NCI-H1694 treated with DMSO at 0.1 percent for 48 hours (cell line): ENCODE measurements around the gene ZNF394.
A peak's percentile ranks its signal among the peaks of the same experiment; 100 is the strongest.
"Not testable (repeated sequence)": the region's sequence is repeated elsewhere in the genome, so short reads cannot be mapped to it uniquely, and the experiment has no call there.

ENCODE experiments used
- DNase-seq: peaks from one replicate; lab custom pipeline; 2025; lab: John Stamatoyannopoulos, UW

ZNF394 gene

GRCh38 chr7:99499721-99500636 is at the start of gene ZNF394:
Gene ZNF394, minus strand, starts transcription at chr7:99500281. Its CDS starts 188 bp downstream, at chr7:99500093.
- DNase-seq: peak; percentile 84

DNA sequence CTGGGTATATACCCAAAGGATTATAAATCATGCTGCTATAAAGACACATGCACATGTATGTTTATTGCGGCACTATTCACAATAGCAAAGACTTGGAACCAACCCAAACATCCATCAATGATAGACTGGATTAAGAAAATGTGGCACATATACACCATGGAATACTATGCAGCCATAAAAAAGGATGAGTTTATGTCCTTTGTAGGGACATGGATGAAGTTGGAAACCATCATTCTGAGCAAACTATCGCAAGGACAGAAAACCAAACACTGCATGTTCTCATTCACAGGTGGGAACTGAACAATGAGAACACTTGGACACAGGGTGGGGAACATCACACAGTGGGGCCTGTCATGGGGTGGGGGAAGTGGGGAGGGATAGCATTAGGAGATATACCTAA is 49.5 kb upstream of the ZNF394 start:
- DNase-seq: not testable (repeated sequence)

DNA sequence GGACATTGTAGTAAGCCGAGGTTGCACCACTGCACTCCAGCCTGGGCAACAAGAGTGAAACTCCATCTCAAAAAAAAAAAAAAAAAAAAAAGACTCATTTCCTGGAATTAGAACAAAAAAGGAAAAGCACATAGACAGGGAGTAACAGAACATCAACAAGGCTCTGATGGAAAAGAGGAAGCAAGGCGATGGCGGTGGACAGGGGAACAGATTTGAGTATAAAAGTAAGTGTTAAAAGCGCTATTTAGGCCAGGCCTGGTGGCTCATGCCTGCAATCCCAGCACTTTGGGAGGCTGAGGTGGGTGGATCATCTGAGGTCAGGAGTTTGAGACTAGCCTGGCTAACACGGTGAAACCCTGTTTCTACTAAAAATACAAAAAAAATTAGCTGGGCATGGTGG is 45.2 kb upstream of the ZNF394 start:
- DNase-seq: not testable (repeated sequence)

DNA sequence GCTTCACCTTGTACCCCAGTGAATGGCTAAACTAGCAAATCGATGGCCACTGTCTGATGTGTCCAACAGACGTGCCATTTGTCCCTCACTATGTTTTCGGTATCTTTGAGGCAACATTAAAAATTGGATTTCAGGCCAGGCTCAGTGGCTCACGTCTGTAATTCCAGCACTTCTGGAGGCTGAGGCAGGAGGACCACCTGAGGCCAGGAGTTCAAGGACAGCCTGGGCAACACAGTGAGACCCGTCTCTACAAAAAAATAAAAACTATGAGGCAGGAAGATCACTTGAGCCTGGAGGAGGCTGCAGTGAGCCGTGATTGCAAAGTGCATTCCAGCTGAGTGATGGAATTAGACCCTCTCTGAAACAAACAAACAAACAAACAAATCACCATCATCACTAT is 43.8 kb upstream of the ZNF394 start:
- no peak for DNase-seq

GRCh38 chr7:99543081-99543671 is 43.1 kb upstream of the ZNF394 start:
- no peak for DNase-seq

DNA sequence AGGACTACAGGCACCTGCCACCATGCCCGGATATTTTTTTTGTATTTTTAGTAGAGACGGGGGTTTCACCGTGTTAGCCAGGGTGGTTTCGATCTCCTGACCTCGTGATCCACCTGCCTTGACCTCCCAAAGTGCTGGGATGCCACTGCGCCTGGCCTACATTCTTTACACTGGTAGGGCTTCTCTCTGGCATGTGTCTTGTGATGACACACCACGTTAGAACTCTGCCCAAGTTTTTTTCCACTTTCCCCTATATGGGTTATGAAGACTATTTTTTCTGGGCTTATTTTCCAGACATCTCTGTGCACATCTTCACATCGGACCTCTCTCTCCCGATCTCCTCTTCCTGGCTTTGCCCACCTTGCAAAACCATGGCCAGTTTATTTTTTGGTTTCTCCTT is 41.1 kb upstream of the ZNF394 start:
- no peak for DNase-seq

DNA sequence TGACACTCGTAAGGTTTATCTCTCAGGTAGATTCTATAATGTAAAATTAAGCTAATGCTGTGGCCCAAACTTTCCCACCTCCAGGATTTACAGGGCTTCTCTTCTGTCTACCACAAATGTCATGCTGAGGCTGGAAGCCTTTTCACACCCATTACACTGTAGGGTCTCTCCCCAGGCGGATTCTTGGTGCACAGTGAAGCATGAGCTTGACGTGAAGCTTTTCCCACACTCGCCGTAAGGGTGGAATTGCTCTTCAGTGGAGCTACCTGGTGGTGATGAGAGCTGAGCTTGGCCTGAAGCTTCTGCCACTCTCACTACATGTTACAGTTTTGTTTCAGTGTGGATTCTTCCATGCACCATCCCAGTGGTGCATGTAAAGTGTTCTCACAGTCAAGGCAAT is 40.5 kb upstream of the ZNF394 start:
- DNase-seq: no peak

DNA sequence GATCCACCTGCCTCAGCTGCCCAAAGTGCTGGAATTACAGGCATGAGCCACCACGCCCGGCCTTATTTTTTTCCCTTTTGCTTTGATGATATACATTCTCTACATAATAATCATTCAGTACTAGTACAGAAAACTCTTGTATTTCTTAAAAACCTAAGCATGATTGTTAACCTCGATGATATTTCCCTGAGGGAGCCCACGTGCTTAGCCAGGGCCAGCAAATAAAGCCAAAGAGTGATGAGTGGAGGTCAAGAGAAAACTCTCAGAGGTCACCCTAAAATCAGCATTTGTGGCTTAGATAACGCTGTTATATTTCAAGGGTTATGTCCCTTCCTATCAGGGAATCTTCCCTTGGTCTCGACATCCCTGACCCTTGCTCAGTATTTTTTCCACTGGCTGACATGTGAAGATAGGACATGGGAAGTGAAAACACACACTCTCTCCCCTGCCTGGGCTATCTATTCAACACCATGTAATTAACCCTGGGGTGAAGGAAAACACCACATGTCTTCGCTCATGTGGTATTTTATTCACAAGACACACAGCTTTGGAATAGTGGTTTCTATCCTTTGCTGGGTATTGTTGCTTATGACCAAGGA is 39.2 kb upstream of the ZNF394 start:
- no peak for DNase-seq

DNA sequence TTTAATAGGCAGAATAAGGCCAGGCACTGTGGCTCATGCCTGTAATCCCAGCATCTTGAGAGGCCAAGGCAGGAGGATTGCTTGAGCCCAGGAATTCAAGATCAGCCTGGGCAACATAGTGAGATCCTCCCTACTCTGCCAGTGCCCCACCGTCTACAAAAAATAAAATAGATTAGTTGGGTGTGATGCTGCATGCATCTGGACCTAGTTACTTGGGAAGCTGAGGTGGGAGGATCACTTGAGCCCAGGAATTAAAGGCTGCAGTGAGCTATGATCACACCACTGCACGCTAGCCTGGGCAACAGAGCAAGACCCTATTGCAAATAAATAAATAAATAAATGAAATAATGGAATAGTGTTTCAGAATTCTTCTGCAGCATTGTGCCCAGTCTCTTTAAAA is 35.6 kb upstream of the ZNF394 start:
- DNase-seq: no peak

GRCh38 chr7:99531354-99531765 is 31.3 kb upstream of the ZNF394 start:
- no peak for DNase-seq

- DNase-seq: no peak
Observed at GRCh38 chr7:99525713-99526440, 25.8 kb upstream of the ZNF394 start.

DNA sequence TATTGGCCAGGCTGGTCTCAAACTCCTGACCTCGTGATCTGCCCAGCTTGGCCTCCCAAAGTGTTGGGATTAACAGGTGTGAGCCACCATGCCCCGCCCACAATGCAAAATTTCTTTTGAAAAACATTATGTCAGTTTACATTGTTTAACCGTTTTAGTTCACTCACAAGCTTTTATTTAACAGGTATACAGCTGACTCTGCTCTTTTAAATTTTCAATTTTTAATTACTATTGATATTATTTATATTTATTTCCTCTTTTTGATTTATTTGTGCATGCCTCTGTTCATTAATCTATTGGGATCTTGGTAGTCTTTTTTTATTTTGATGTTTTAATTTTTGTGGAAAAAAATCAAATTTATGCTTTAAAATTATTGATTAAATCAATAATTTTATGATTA is 21.3 kb upstream of the ZNF394 start:
- no peak for DNase-seq

GRCh38 chr7:99514050-99514449 is 14.0 kb upstream of the ZNF394 start:
- DNase-seq: no peak

- DNase-seq: no peak
Observed at GRCh38 chr7:99505324-99505662, 5.2 kb upstream of the ZNF394 start.

- DNase-seq: peak; percentile 97
Observed at GRCh38 chr7:99504603-99505323, 4.7 kb upstream of the ZNF394 start, which contains the start of gene ZKSCAN5. Gene ZKSCAN5, plus strand, starts transcription at chr7:99504662. Its CDS starts 1,383 bp downstream, at chr7:99506045.

GRCh38 chr7:99504281-99504602 is 4.2 kb upstream of the ZNF394 start:
- DNase-seq: no peak

GRCh38 chr7:99501236-99501635 is 1.2 kb upstream of the ZNF394 start:
- not testable (repeated sequence) for DNase-seq

DNA sequence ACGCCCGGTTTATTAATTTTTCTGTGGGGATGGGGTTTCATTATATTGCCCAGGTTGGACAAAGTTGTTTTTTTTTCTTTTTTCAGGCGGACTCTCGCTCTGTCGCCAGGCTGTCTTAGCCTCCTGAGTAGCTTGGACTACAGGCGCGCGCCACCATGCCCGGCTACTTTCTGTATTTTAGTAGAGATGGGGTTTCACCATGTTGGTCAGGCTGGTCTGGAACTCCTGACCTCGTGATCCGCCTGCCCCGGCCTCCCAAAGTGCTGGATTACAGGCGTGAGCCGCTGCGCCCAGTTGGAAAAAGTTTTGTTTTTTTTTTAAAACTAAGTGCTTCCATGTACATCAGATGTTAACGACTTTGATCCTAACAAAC is 542 bp upstream of the ZNF394 start:
- DNase-seq: no peak

DNA sequence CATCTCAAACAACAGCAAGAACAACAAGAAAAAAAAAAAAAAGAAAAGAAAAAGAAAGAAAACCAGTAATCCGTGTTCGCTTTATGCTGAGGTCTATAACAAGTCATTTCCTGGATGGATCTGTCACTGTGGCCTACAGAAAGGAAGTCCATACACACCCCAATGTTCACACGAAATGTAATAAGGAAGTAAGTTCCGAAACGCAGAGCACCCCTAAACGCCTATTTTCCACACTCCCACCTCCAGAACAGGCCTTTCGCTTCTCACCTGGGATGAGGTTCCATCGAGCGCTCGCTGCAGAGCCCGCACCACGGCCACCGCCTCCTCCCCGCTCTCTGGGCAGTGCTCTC is 735 bp downstream of the ZNF394 start:
- no peak for DNase-seq

DNA sequence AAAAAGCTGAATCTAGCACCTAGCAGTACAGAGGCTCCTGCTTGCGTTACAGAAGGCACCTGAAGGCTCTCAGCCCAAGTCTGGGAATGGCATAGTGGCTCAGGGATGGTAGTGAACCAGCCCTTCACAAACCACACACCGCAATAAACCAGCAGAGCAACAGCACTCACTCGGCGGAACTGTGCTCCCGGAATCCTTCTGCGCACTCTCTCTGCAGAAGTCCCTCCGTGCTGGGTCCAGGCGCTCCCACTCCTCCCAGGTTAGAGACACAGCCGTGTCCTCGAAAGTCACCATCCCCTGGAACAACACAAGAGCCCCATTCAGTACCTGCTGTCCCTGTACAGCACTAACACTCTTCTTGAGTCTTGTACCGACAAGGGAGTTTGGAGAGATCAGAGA is 1.5 kb downstream of the ZNF394 start:
- no peak for DNase-seq

DNA sequence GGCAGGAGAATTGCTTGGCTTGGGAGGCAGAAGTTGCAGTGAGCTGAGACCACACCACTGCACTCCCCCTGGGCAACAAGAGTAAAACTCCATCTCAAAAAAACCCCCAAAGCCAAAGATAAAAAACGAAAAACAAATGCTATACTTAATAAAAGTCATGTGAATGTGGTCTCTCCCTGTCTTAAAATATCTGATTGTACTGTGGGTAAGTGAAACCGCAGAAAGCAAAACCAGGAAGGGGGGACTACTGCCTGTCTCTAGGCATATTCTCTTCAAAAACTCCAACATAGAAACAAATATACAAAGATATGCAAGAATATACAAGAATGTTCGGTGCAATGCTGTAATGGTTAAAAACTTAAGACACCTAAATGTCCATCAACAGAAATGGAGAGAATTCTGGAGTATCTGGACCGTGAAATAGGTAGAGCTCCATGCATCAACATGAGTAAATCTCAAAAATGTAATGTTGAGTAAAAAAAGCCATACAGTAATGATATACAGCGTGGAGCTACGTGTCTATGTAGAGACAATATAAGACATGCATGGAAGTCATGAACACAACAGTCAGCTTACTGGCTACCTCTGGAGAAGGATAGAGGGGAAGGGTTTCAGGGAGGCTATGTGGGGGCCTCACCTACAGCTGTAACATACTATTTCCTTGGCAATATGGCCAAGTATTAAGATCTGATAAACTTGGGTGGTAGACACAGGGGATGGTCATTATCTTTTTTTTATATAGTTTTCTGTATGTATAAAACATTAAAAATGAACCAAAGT is 2.1 kb downstream of the ZNF394 start:
- DNase-seq: no peak
